PC-3 (cell line): ENCODE measurements around the gene TENT5C. TPM values are rescaled to one million over a fixed set of nuclear protein-coding genes. Genes with fewer than 3 reads are reported as not detected.

ENCODE experiments used
- ATAC-seq: fragments of 200-7000 bp; cut with Tn5 transposase; 2 replicates; pipeline ENCODE4 v1.9.1; 2020; ENCODE audit warnings: mild to moderate bottlenecking, moderate library complexity
- BruUV-seq: library from RNA; stranded (reverse); fragments of 400-500 nt; replicated peaks from 2 replicates; lab custom pipeline; 2021; lab: Mats Ljungman, UMichigan
- CTCF ChIA-PET: fragments of 300-600 bp; sonication (Branson Sonifier 250); formaldehyde crosslinking; loops from one replicate; lab custom pipeline; 2022; ENCODE audit warnings: antibody characterized with exemption; lab: Charles Lee
- POLR2A ChIA-PET: fragments of 300-600 bp; sonication (Branson Sonifier 250); formaldehyde crosslinking; loops from one replicate; lab custom pipeline; 2022; ENCODE audit warnings: antibody characterized with exemption; ENCODE audit not compliant: unreplicated experiment; lab: Charles Lee
- DNase-seq: peaks from one replicate; pipeline ENCODE4 v3.0.0-alpha.2; 2015
- H2AFZ ChIP-seq: fragments of 300-600 bp; sonication (generic); 2 replicates; pipeline ENCODE4 v1.6.0; 2016; ENCODE audit warnings: antibody characterized with exemption, low read length
- H3F3A ChIP-seq: fragments of 300-600 bp; sonication (generic); one replicate; pipeline ENCODE4 v1.6.0; 2017; ENCODE audit warnings: antibody characterized with exemption, low read length, control low read depth, mild to moderate bottlenecking; ENCODE audit not compliant: unreplicated experiment
- H3K27ac ChIP-seq: fragments of 300-600 bp; sonication (generic); 2 replicates; pipeline ENCODE4 v1.5.1; 2016; ENCODE audit warnings: mild to moderate bottlenecking, low read length
- H3K27me3 ChIP-seq: fragments of 300-600 bp; sonication (generic); 2 replicates; pipeline ENCODE4 v1.6.1; 2016; ENCODE audit warnings: low read length, mixed read lengths
- H3K36me3 ChIP-seq: fragments of 300-600 bp; sonication (generic); 2 replicates; pipeline ENCODE4 v1.6.1; 2016; ENCODE audit warnings: low read depth, mixed run types, low read length, mixed read lengths
- H3K4me1 ChIP-seq: fragments of 300-600 bp; sonication (generic); 2 replicates; pipeline ENCODE4 v1.5.1; 2016; ENCODE audit warnings: low read length; ENCODE audit not compliant: insufficient read depth
- H3K4me2 ChIP-seq: fragments of 300-600 bp; sonication (generic); 2 replicates; pipeline ENCODE4 v1.6.0; 2016; ENCODE audit warnings: low read length
- H3K4me3 ChIP-seq: fragments of 300-600 bp; sonication (generic); 2 replicates; pipeline ENCODE4 v1.5.1; 2016; ENCODE audit warnings: mild to moderate bottlenecking, low read length, mixed read lengths
- H3K79me2 ChIP-seq: fragments of 300-600 bp; sonication (generic); 2 replicates; pipeline ENCODE4 v1.6.1; 2017; ENCODE audit warnings: low read length, mixed read lengths
- H3K9ac ChIP-seq: fragments of 300-600 bp; sonication (generic); 2 replicates; pipeline ENCODE4 v1.6.0; 2016; ENCODE audit warnings: mild to moderate bottlenecking, low read length
- H3K9me2 ChIP-seq: fragments of 300-600 bp; sonication (generic); replicated peaks from 2 replicates; pipeline ENCODE4 v1.6.1; 2016; ENCODE audit warnings: mixed run types, low read length, mixed read lengths
- H3K9me3 ChIP-seq: fragments of 300-600 bp; sonication (generic); 2 replicates; pipeline ENCODE4 v1.6.1; 2016; ENCODE audit warnings: low read length, mixed read lengths
- H4K20me1 ChIP-seq: fragments of 300-600 bp; sonication (generic); 2 replicates; pipeline ENCODE4 v1.6.1; 2016; ENCODE audit warnings: low read length, mixed read lengths
- EZH2 ChIP-seq: fragments of 300-600 bp; sonication (generic); IDR thresholded peaks from one replicate; pipeline ENCODE4 v1.6.1; 2017; ENCODE audit warnings: antibody characterized with exemption, mild to moderate bottlenecking, low read length; ENCODE audit not compliant: unreplicated experiment
- EZH2phosphoT487 ChIP-seq: fragments of 300-600 bp; sonication (generic); IDR thresholded peaks from 2 replicates; pipeline ENCODE4 v1.6.1; 2018; ENCODE audit warnings: mild to moderate bottlenecking, antibody characterized with exemption, low read length, borderline replicate concordance
- intact Hi-C: fragments of 100-400 bp; cut with micrococcal nuclease; formaldehyde crosslinking; loops from 2 replicates; pipeline ENCODE4 v1.9.0; 2023
- total RNA-seq: library from RNA; depleted of rRNA; stranded (reverse); fragments of >200 nt; gene quantifications from 2 replicates; pipeline ENCODE4 v1.2.3, GENCODE V29; 2014; rRNA removed
- TF ChIP-seq, protein P1 (sequence below): fragments of 300-600 bp; sonication (generic); conservative IDR thresholded peaks from 2 replicates; pipeline ENCODE4 v1.5.1; 2017; ENCODE audit warnings: antibody characterized with exemption, low read depth, mild to moderate bottlenecking, low read length

The TENT5C gene
- total RNA-seq, 1 experiment from 2014 or later: 2.4 TPM

DNA sequence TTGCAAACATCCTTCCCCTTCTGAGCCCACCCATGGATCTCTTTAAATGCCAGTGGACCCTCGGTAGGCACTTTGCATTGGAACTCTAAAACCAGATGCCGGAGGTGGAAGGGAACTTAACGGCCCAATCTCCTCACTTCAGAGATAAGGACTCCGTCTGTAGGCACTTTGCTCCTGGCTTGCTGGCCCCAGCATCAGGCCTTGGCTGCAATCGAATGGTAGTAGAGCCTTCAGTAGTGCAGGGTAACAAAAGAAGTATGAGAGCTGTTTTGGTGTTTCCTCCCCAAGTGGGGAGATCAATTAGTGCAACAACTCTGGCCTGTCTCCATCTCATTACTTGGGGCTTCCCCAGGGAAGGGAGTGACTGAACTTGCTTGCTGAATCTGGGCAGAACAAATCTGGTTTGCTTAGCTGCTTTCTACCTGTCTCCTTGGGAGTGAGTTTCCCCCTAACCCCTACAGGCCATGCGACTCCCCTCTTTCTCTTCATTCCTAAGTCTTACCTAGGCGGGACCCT, 70.8 kb downstream of the TENT5C start:
- no peak overlapping the region for H2AFZ ChIP-seq
- no peaks in the 10 kb centered on the region for H3K79me2 ChIP-seq
- no peaks in the 10 kb centered on the region for H3K36me3 ChIP-seq
- no peaks in the 10 kb centered on the region for H4K20me1 ChIP-seq
- no peak overlapping the region for H3K27ac ChIP-seq
- H3K4me2 ChIP-seq: no peak overlapping the region
- no peaks in the 10 kb centered on the region for H3K9me3 ChIP-seq
- POLR2A ChIA-PET: no interaction called here
- H3K9me2 ChIP-seq: no peaks in the 10 kb centered on the region
- DNase-seq (no peak), ATAC-seq (no peak)
- H3K9ac ChIP-seq: no peak overlapping the region
- TF ChIP-seq EZH2phosphoT487 (no peak), EZH2 (no peak)
- TF ChIP-seq, protein P1, sequence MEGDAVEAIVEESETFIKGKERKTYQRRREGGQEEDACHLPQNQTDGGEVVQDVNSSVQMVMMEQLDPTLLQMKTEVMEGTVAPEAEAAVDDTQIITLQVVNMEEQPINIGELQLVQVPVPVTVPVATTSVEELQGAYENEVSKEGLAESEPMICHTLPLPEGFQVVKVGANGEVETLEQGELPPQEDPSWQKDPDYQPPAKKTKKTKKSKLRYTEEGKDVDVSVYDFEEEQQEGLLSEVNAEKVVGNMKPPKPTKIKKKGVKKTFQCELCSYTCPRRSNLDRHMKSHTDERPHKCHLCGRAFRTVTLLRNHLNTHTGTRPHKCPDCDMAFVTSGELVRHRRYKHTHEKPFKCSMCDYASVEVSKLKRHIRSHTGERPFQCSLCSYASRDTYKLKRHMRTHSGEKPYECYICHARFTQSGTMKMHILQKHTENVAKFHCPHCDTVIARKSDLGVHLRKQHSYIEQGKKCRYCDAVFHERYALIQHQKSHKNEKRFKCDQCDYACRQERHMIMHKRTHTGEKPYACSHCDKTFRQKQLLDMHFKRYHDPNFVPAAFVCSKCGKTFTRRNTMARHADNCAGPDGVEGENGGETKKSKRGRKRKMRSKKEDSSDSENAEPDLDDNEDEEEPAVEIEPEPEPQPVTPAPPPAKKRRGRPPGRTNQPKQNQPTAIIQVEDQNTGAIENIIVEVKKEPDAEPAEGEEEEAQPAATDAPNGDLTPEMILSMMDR: no peak
- H3F3A ChIP-seq: no peaks in the 10 kb centered on the region
- no peak overlapping the region for H3K4me3 ChIP-seq
- BruUV-seq: no TSS peak
- intact Hi-C loops: no loop called here
- CTCF ChIA-PET: no interaction called here
- H3K4me1 ChIP-seq: peaks cover 15% of the 10 kb centered on the region
- H3K27me3 ChIP-seq: no peaks in the 10 kb centered on the region

Other genes starting within 250 kb of the TENT5C start
- gene MAN1A2, start 238.6 kb upstream of the TENT5C start, total RNA-seq: 18.0 and 21.1 TPM in 2 replicates